Measurements from ENCODE around the gene ERN1. TPM values are rescaled to one million over a fixed set of nuclear protein-coding genes. Genes with fewer than 3 reads are reported as not detected.

Gene ERN1
- total RNA-seq, 1 experiment from 2014 or later: 27.5 TPM

- no TSS peak for BruUV-seq (replicated peaks)
- CTCF ChIA-PET: interaction anchor here (1.3 kb wide), 1 partner anchor 11 kb away, joined by 3 read pairs; no protein-coding TSS in a partner anchor
- H3K9me3 Mint-ChIP-seq (ENCODE audit: unreplicated experiment): no peaks in the 10 kb centered on the region
- H3K27me3 ChIP-seq (replicated peaks; ENCODE audit: control insufficient read depth, insufficient read depth, low read length): no peaks in the 10 kb centered on the region
- no peaks in the 10 kb centered on the region for H3K27me3 Mint-ChIP-seq (ENCODE audit: insufficient read depth, unreplicated experiment)
- intact Hi-C loops (cut with micrococcal nuclease; ENCODE audit: unreplicated experiment): no loop called here
- POLR2A ChIA-PET: no interaction called here
- H3K27ac Mint-ChIP-seq (ENCODE audit: unreplicated experiment): no peak overlapping the region
- no peak overlapping the region for H3K4me3 Mint-ChIP-seq (ENCODE audit: unreplicated experiment)
- TF ChIP-seq, protein P1, sequence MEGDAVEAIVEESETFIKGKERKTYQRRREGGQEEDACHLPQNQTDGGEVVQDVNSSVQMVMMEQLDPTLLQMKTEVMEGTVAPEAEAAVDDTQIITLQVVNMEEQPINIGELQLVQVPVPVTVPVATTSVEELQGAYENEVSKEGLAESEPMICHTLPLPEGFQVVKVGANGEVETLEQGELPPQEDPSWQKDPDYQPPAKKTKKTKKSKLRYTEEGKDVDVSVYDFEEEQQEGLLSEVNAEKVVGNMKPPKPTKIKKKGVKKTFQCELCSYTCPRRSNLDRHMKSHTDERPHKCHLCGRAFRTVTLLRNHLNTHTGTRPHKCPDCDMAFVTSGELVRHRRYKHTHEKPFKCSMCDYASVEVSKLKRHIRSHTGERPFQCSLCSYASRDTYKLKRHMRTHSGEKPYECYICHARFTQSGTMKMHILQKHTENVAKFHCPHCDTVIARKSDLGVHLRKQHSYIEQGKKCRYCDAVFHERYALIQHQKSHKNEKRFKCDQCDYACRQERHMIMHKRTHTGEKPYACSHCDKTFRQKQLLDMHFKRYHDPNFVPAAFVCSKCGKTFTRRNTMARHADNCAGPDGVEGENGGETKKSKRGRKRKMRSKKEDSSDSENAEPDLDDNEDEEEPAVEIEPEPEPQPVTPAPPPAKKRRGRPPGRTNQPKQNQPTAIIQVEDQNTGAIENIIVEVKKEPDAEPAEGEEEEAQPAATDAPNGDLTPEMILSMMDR (IDR thresholded peaks at IDR 0.05; ENCODE audit: insufficient read depth in 1 of 2, low read depth in 1 of 2, low read length in 1 of 2, severe bottlenecking in 1 of 2, unreplicated experiment in 1 of 2): no peak
- peaks cover 30% of the 10 kb centered on the region for H3K36me3 Mint-ChIP-seq (ENCODE audit: insufficient read depth, unreplicated experiment)
- no peak overlapping the region for H3K4me3 ChIP-seq (ENCODE audit: low read depth, low read length)
- H3K9me3 ChIP-seq: no peaks in the 10 kb centered on the region
- no peak for DNase-seq
- peaks cover 10% of the 10 kb centered on the region; the same call in 1 of the 2 replicates for H3K4me1 ChIP-seq
- H3K4me1 Mint-ChIP-seq (ENCODE audit: low read depth, unreplicated experiment): no peaks in the 10 kb centered on the region
- H3K36me3 ChIP-seq (ENCODE audit: control insufficient read depth, insufficient read depth, low read length): peaks cover 2% of the 10 kb centered on the region
These were observed 76.8 kb downstream of the ERN1 start for GRCh38 chr17:64053101-64053500.

- ChIA-PET CTCF (no interaction called here), POLR2A (no interaction called here)
- Mint-ChIP-seq H3K4me1 (ENCODE audit: low read depth, unreplicated experiment) (no peaks in the 10 kb centered on the region), H3K9me3 (ENCODE audit: unreplicated experiment) (no peaks in the 10 kb centered on the region), H3K4me3 (ENCODE audit: unreplicated experiment) (no peak overlapping the region), H3K36me3 (ENCODE audit: insufficient read depth, unreplicated experiment) (peaks cover 24% of the 10 kb centered on the region), H3K27me3 (ENCODE audit: insufficient read depth, unreplicated experiment) (no peaks in the 10 kb centered on the region), H3K27ac (ENCODE audit: unreplicated experiment) (no peak overlapping the region)
- Histone ChIP-seq H3K36me3 (ENCODE audit: control insufficient read depth, insufficient read depth, low read length) (no peaks in the 10 kb centered on the region; the same call in 1 of the 2 replicates), H3K4me3 (ENCODE audit: low read depth, low read length) (no peak overlapping the region), H3K4me1 (0 out of 2 replicates have a peak, but pooled peaks cover 3% of the 10 kb centered on the region), H3K9me3 (no peaks in the 10 kb centered on the region), H3K27me3 (replicated peaks; ENCODE audit: control insufficient read depth, insufficient read depth, low read length) (no peaks in the 10 kb centered on the region)
- BruUV-seq (replicated peaks): no TSS peak
- no peak for DNase-seq
- TF ChIP-seq, protein P1 (IDR thresholded peaks at IDR 0.05; ENCODE audit: insufficient read depth in 1 of 2, low read depth in 1 of 2, low read length in 1 of 2, severe bottlenecking in 1 of 2, unreplicated experiment in 1 of 2): no peak
- intact Hi-C loops (cut with micrococcal nuclease; ENCODE audit: unreplicated experiment): no loop called here
These were observed 78.8 kb downstream of the ERN1 start for GRCh38 chr17:64051153-64051552.

DNA sequence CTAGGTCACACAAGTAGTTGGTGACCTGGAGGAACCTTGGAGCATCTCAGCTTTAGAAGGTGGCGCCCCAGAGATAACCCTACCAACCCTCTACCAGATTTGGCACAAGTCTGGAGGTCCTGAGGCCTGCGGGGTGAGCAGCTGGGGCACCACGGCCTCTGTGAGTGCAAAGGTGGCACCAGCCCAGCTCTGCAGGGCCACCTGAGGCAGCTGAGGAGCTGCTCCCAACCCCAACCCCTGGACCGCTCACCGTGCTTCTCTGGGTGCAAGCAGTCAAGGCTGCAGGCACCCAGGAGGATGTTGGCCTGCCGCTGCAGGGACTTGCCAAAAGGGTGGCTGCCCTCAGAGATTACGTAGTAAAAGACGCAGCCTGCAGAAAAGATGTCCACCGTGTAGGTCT, 81.1 kb downstream of the ERN1 start:
- H3K27ac Mint-ChIP-seq (ENCODE audit: unreplicated experiment): no peak overlapping the region
- CTCF ChIA-PET: interaction anchor here (0.6 kb wide), 1 partner anchor 230 kb away, joined by 3 read pairs; no protein-coding TSS in a partner anchor
- no peaks in the 10 kb centered on the region; the same call in none of the 2 replicates for H3K36me3 ChIP-seq (ENCODE audit: control insufficient read depth, insufficient read depth, low read length)

More for the DNA sequence above, 81.1 kb downstream of the ERN1 start:
- no peaks in the 10 kb centered on the region for H3K4me1 ChIP-seq
- Mint-ChIP-seq H3K36me3 (ENCODE audit: insufficient read depth, unreplicated experiment) (peaks cover 27% of the 10 kb centered on the region), H3K4me3 (ENCODE audit: unreplicated experiment) (no peak overlapping the region), H3K9me3 (ENCODE audit: unreplicated experiment) (no peaks in the 10 kb centered on the region), H3K4me1 (ENCODE audit: low read depth, unreplicated experiment) (no peaks in the 10 kb centered on the region), H3K27me3 (ENCODE audit: insufficient read depth, unreplicated experiment) (no peaks in the 10 kb centered on the region)
- DNase-seq: no peak
- no peaks in the 10 kb centered on the region for H3K9me3 ChIP-seq
- H3K4me3 ChIP-seq (ENCODE audit: low read depth, low read length): no peak overlapping the region
- H3K27me3 ChIP-seq (replicated peaks; ENCODE audit: control insufficient read depth, insufficient read depth, low read length): no peaks in the 10 kb centered on the region
- POLR2A ChIA-PET: no interaction called here
- TF ChIP-seq, protein P1 (IDR thresholded peaks at IDR 0.05; ENCODE audit: insufficient read depth in 1 of 2, low read depth in 1 of 2, low read length in 1 of 2, severe bottlenecking in 1 of 2, unreplicated experiment in 1 of 2): no peak
- intact Hi-C loops (cut with micrococcal nuclease; ENCODE audit: unreplicated experiment): no loop called here
- no TSS peak for BruUV-seq (replicated peaks)

Measured in Caco-2 (cell line).